Muscle layer of duodenum (tissue), 2 donors: ENCODE data around the gene MEGF9.
"Not testable (repeated sequence)": the region's sequence is repeated elsewhere in the genome, so short reads cannot be mapped to it uniquely, and the experiment has no call there.

Experiments
- H3K27ac ChIP-seq: one replicate; pipeline ENCODE4 v1.7.0; 2013; ENCODE audit warnings: mild to moderate bottlenecking, low read length
- H3K27me3 ChIP-seq: one replicate; pipeline ENCODE4 v1.7.0; 2013; ENCODE audit warnings: low read depth, mild to moderate bottlenecking, control low read depth, low read length
- H3K36me3 ChIP-seq, 2 donors: one replicate each; pipeline ENCODE4 v1.7.0; 2013; ENCODE audit warnings: low read length in 2 of 2, control low read depth in 1 of 2, mild to moderate bottlenecking in 1 of 2; ENCODE audit not compliant: insufficient read depth in 2 of 2, control insufficient read depth in 1 of 2
- H3K4me1 ChIP-seq, 2 donors: one replicate each; pipeline ENCODE4 v1.7.0; 2013; ENCODE audit warnings: low read length in 2 of 2, mild to moderate bottlenecking in 2 of 2, control low read depth in 1 of 2, moderate library complexity in 1 of 2; ENCODE audit not compliant: insufficient read depth in 2 of 2, control insufficient read depth in 1 of 2
- H3K4me3 ChIP-seq, 2 donors: one replicate each; pipeline ENCODE4 v1.7.0; 2013; ENCODE audit warnings: low read length in 2 of 2, low read depth in 1 of 2, mild to moderate bottlenecking in 1 of 2
- H3K9me3 ChIP-seq, 2 donors: one replicate each; pipeline ENCODE4 v1.7.0; 2013; ENCODE audit warnings: low read length in 2 of 2, control low read depth in 1 of 2, mild to moderate bottlenecking in 1 of 2; ENCODE audit not compliant: control insufficient read depth in 1 of 2
- donor health status: healthy.

The MEGF9 gene

DNA sequence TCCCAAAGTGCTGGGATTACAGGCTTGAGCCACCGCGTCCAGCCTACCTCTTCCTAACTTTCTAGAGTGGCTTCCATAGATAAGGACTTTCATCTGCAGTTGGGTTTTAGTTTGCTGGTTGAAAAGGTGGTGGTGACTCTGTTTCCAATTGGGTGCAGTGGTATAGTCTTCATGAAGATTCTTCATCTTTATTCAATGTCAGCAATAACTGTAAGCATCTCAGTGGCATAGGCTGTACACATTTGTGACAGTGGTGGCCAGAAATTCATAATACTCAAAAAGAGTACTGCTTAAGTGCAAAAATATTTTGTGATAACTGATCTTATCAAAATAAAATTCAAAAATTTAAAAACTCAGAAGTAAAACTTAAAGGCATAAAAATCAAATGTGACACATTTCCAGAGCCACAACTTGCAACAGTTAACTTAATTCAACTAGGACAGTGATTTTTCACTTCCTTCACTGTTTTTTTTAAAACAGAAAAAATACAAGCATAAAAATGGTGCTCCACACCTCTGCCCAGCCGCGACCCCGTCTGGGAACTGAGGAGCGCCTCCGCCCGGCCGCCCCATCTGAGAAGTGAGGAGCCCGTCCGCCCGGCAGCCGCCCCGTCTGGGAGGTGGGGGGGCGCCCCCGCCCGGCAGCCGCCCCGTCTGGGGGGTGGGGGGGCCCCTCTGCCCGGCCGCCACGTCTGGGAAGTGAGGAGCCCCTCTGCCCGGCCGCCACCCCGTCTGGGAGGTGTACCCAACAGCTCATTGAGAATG lies 77.9 kb downstream of the MEGF9 start:
- Histone ChIP-seq H3K4me1 (no peaks in the 10 kb centered on the region), H3K36me3 (no peaks in the 10 kb centered on the region), H3K4me3 (no peak overlapping the region), H3K27me3 (no peaks in the 10 kb centered on the region), H3K9me3 (peaks cover 0 to 2% of the 10 kb centered on the region in 2 donors), H3K27ac (no peak overlapping the region)

DNA sequence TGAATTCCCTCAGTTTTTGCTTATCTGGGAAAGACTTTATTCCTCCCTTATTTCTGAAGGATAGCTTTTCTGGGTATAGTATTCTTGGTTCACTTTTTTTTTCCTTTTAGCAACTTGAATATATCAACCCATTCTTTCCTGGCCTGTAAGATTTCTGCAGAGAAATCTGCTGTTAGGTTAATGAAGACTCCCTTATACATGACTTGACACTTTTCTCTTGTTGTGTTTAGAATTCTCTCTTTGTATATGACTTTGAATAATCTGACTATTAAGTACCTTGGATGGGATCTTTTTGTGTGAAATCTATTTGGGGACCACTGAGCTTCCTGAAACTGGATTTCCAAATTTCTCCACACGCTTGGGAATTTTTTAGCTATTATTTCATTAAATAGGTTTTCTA lies 79.3 kb downstream of the MEGF9 start:
- H3K4me1 ChIP-seq, result no peaks in the 10 kb centered on the region
- no peaks in the 10 kb centered on the region for H3K27me3 ChIP-seq
- H3K27ac ChIP-seq, result no peak overlapping the region
- no peak overlapping the region for H3K4me3 ChIP-seq
- no peaks in the 10 kb centered on the region for H3K36me3 ChIP-seq
- peaks cover 0 to 2% of the 10 kb centered on the region in 2 donors for H3K9me3 ChIP-seq

DNA sequence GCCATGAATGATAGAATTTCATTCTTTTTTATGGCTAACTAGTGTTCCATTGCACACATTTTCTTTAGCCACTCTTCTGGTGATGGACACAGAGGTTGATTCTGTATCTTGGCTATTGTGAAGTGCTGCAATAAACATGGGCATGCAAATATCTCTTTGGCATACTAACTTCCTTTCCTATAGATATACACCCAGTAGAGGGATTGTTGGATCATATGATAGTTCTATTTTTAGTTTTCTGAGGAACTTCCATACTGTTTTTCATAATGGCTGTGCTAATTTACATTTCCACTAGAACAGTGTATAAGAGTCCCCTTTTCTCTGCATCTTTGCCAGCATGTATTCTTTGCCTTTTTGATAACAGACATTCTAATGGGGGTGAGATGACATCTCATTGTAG lies 83.9 kb downstream of the MEGF9 start:
- H3K4me1 ChIP-seq, result no peaks in the 10 kb centered on the region
- H3K9me3 ChIP-seq, result no peaks in the 10 kb centered on the region
- H3K27ac ChIP-seq, result no peak overlapping the region
- no peak overlapping the region for H3K4me3 ChIP-seq
- H3K27me3 ChIP-seq, result no peaks in the 10 kb centered on the region
- no peaks in the 10 kb centered on the region for H3K36me3 ChIP-seq

DNA sequence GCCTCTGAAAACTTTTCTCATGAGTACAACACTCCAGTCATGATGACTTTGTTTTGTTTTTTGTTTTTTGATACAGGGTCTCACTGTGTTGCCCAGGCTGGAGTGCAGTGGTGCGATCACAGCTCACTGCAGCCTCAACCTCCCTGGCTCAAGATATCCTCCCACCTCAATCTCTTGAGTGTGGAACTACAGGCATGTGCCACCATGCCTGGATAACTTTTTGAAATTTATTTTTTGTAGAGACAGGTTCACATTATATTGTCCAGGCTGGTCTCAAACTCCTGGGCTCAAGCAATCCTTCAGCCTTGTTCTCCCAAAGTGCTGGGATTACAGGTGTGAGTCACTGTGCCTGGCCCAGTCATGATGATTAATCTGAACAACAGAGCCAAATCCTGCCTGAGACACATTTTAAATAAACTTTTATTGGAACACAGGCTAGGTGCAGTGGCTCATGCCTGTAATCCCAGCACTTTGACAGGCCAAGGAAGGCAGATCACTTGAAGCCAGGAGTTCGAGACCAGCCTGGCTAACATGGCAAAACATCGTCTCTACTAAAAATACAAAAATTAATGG lies 85.3 kb downstream of the MEGF9 start:
- H3K4me3 ChIP-seq, H3K27me3 ChIP-seq, H3K9me3 ChIP-seq, H3K4me1 ChIP-seq, H3K27ac ChIP-seq, H3K36me3 ChIP-seq: not testable (repeated sequence)

DNA sequence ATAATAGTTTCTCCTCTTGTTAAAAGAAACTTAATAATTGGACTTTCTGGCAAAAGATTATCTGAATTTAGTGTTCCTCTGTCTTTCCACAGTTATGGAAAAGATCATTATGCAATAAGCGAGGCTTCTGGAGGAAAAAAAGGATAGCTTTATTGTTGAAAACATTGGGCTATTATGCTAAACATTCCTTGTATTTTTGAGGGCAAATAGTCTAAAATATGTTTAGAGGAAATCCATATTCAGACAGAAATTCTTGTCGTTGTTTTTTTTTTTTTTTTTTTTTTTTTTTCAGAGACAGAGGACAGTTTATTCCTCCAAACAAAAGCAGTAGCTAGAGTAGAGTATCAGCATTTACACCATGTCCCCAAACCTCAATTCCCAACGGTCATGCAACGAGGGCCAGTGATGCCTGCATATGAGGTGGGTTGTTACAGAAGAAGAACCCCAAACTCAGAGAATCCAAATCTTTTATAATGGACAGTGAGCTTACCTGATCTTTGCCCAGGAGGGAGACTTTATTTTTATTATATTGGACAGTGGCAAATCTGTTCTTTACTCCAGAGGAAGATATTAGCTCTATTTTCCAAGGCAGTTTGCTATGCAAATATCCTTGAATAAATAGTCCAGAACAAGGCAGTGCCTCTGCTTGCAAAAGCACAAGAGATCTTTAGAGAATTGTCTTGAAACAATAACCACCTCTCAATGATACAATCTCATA lies 85.9 kb downstream of the MEGF9 start:
- Histone ChIP-seq H3K4me3 (no peak overlapping the region), H3K4me1 (no peaks in the 10 kb centered on the region), H3K36me3 (no peaks in the 10 kb centered on the region), H3K27ac (no peak overlapping the region), H3K27me3 (no peaks in the 10 kb centered on the region), H3K9me3 (no peaks in the 10 kb centered on the region)

DNA sequence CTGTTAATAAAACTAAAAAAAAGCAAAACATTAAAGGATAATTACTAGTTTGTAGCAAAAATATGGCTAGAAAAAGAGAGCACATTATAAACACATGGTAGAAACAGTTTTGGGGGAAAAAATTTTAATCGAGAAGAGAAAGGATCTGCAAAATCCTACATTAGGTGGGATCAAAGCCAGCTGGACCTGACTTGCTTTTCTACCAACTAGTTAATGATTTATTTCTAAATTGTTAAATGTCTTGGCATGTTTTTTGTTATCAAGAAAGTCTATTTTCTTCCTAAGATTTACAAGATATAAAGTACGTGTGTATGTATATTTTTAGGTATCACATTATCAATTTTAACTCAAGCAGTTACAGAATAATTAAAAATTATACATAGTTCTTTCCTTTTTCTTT lies 87.2 kb downstream of the MEGF9 start:
- no peaks in the 10 kb centered on the region for H3K4me1 ChIP-seq
- no peak overlapping the region for H3K27ac ChIP-seq
- no peak overlapping the region for H3K4me3 ChIP-seq
- no peaks in the 10 kb centered on the region for H3K36me3 ChIP-seq
- no peaks in the 10 kb centered on the region for H3K9me3 ChIP-seq
- no peaks in the 10 kb centered on the region for H3K27me3 ChIP-seq

DNA sequence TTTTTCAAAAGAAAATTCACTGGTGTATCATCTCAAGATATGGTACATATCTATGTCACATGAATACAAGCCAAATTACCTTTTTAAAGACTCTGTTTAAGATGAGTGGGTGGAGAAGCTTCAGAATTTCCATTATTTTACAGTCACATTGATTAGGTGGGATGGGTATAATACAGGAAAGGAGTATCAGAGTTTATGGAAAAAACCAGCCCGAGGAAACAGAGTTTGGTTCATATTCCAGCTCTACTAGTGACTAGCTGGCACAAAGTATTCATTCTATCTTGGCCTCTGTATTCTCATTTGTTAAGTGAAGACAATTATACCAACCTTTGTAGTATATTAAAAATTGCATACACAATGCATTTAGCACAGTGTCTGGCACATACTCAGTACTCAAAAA lies 87.8 kb downstream of the MEGF9 start:
- no peak overlapping the region for H3K27ac ChIP-seq
- no peaks in the 10 kb centered on the region for H3K4me1 ChIP-seq
- H3K4me3 ChIP-seq, result no peak overlapping the region
- no peaks in the 10 kb centered on the region for H3K36me3 ChIP-seq
- H3K9me3 ChIP-seq, result no peaks in the 10 kb centered on the region
- H3K27me3 ChIP-seq, result no peaks in the 10 kb centered on the region

DNA sequence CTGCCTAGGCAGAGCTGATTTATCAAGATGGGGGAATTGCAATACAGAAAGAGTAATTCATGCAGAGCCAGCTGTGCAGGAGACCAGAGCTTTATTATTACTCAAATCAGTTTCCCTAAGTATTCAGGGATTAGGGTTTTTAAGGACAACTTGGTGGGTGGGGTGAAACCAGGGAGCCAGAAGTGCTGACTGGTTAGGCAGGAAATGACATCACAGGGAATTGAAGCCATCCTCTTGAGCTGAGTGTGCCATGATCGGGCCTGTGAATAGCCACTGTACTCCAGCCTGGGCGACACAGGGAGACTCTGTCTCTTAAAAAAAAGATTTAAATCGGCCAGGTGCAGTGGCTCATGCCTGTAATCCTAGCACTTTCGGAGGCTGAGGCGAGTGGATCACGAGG lies 89.0 kb downstream of the MEGF9 start:
- H3K4me1 ChIP-seq, result no peaks in the 10 kb centered on the region
- no peak overlapping the region for H3K27ac ChIP-seq

DNA sequence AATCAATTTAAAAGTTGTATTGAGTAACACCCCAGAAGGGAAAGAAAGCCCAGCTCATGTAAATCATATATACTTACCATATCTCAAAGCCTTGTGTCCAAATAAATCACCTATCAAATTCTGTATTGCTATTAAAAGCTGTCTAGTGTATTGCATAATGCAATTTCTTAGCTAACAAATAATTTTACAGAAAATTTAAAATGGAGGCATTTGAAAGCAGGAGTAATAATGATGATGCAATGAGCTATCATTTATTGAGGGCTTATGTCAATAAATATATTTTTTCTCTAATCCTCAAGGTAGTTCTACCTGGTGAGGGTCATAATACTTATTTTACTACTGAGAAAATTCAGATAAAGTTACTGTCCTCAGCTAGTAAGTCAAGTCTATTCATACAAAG lies 91.5 kb downstream of the MEGF9 start:
- Histone ChIP-seq H3K4me3 (no peak overlapping the region), H3K4me1 (no peaks in the 10 kb centered on the region), H3K27ac (no peak overlapping the region), H3K36me3 (no peaks in the 10 kb centered on the region), H3K27me3 (no peaks in the 10 kb centered on the region), H3K9me3 (no peaks in the 10 kb centered on the region)

More for the DNA sequence above, 89.0 kb downstream of the MEGF9 start:
- Histone ChIP-seq H3K27me3 (no peaks in the 10 kb centered on the region), H3K4me3 (no peak overlapping the region), H3K9me3 (no peaks in the 10 kb centered on the region), H3K36me3 (no peaks in the 10 kb centered on the region)

DNA sequence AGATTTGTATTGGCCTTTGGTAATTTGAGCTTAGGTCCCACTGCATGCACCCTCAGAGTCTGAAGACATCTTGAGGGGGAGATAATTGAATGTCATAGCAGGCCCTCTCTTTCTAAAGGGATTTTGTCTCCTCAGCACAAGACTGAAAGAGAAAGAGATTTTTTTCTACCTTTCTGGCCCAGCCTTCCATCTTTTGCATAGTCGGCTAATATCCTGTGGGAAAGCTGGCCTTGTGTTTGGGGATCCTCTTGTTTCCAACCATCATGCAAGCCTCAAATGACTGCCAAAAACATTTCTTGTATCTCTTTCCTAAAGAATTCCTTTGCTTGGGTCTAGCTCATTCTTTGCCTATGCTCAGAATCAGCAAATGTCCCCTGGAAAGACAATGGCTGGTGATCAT lies 92.3 kb downstream of the MEGF9 start:
- H3K36me3 ChIP-seq, result no peaks in the 10 kb centered on the region
- no peak overlapping the region for H3K4me3 ChIP-seq
- H3K4me1 ChIP-seq, result no peaks in the 10 kb centered on the region
- H3K9me3 ChIP-seq, result no peaks in the 10 kb centered on the region
- no peaks in the 10 kb centered on the region for H3K27me3 ChIP-seq
- no peak overlapping the region for H3K27ac ChIP-seq

DNA sequence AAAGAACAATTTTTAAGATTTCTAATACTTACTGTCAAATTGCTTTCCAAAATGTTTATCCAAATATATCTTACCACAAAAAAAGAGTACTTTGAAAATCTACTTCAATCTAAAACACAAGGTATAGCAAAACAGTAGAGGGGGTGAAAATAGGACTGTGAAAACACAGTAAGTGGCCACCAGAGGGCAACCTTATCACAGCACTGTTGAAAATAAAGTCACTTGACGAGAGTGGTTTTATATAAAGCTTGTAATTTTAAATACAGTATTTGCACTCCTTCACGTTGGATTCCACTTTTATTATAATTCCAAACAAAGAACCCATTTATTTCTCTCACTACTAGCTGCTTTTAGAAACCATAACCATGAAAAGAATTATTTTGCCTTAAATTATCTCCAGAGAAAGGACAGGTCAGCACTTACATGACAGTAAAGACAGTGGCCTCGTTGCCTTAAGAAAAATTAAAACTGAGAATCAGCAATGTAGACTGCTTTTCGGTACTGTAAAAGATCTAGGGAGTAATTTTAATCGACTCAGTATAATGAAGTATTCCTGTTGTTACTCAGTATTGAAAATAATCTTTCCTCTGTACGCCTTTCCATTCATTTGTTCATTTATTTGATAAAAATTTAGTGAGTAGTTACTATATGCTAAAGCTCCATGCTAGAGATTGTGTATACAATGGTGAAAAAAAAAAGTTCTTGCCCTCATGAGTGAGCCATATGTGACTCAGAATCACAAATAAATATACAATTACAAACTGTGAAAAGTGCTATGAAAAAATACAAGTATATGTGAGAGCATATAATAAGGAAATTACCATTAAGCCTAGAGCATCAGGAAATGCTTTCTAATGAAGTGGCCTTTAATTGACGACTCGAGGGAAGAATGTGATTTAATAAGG lies 94.3 kb downstream of the MEGF9 start:
- H3K4me1 ChIP-seq, result no peaks in the 10 kb centered on the region
- no peak overlapping the region for H3K27ac ChIP-seq
- H3K9me3 ChIP-seq, result no peaks in the 10 kb centered on the region
- no peaks in the 10 kb centered on the region for H3K36me3 ChIP-seq
- no peak overlapping the region for H3K4me3 ChIP-seq
- H3K27me3 ChIP-seq, result no peaks in the 10 kb centered on the region
